PC-9 (cell line): Measurements from ENCODE around the gene SMIM1. TPM values are rescaled to one million over a fixed set of nuclear protein-coding genes. Genes with fewer than 3 reads are reported as not detected.

Experiments
- BruUV-seq: library from RNA; stranded (reverse); fragments of 400-500 nt; replicated peaks from 2 replicates; lab custom pipeline; 2021; lab: Mats Ljungman, UMichigan
- CTCF ChIA-PET: fragments of 300-600 bp; sonication (Branson Sonifier 250); formaldehyde crosslinking; loops from one replicate; lab custom pipeline; 2022; ENCODE audit warnings: antibody characterized with exemption; lab: Charles Lee
- POLR2A ChIA-PET: fragments of 300-600 bp; sonication (Branson Sonifier 250); formaldehyde crosslinking; loops from one replicate; lab custom pipeline; 2022; ENCODE audit warnings: antibody characterized with exemption; ENCODE audit not compliant: unreplicated experiment; lab: Charles Lee
- DNase-seq, 2 experiments: peaks; one replicate each; pipeline versions ENCODE4 v3.0.0 to v3.0.0-alpha.2; 2015 to 2022; ENCODE audit warnings: mixed read lengths in 1 of 2
- H2AFZ ChIP-seq: fragments of 200-600 bp; sonication (generic); 2 replicates; pipeline ENCODE4 v1.8.1; 2017; ENCODE audit warnings: antibody characterized with exemption
- H3F3A ChIP-seq: fragments of 200-600 bp; sonication (generic); 2 replicates; pipeline ENCODE4 v1.8.1; 2017; ENCODE audit warnings: antibody characterized with exemption, mild to moderate bottlenecking, low read depth; ENCODE audit not compliant: insufficient read depth
- H3K27ac ChIP-seq: fragments of 200-600 bp; sonication (generic); 2 replicates; pipeline ENCODE4 v1.6.1; 2016; ENCODE audit warnings: mixed run types
- H3K27me3 ChIP-seq: fragments of 200-600 bp; sonication (generic); 2 replicates; pipeline ENCODE4 v1.6.1; 2016; ENCODE audit warnings: low read depth, mixed run types; ENCODE audit not compliant: insufficient read depth
- H3K36me3 ChIP-seq: fragments of 200-600 bp; sonication (generic); 2 replicates; pipeline ENCODE4 v1.6.1; 2016; ENCODE audit warnings: low read depth, mixed run types
- H3K4me1 ChIP-seq: fragments of 200-600 bp; sonication (generic); replicated peaks from 2 replicates; pipeline ENCODE4 v1.6.1; 2016; ENCODE audit warnings: mixed run types; ENCODE audit not compliant: insufficient read depth
- H3K4me2 ChIP-seq: fragments of 200-600 bp; sonication (generic); 2 replicates; pipeline ENCODE4 v1.6.1; 2017; ENCODE audit warnings: mixed run types
- H3K4me3 ChIP-seq: fragments of 200-600 bp; sonication (generic); 2 replicates; pipeline ENCODE4 v1.6.1; 2016; ENCODE audit warnings: mixed run types
- H3K79me2 ChIP-seq: fragments of 200-600 bp; sonication (generic); 2 replicates; pipeline ENCODE4 v1.6.1; 2017; ENCODE audit warnings: low read depth, mixed run types
- H3K9me2 ChIP-seq: fragments of 200-600 bp; sonication (generic); 2 replicates; pipeline ENCODE4 v1.8.1; 2017; ENCODE audit warnings: mild to moderate bottlenecking; ENCODE audit not compliant: insufficient read depth
- H3K9me3 ChIP-seq: fragments of 200-600 bp; sonication (generic); 2 replicates; pipeline ENCODE4 v1.8.1; 2016; ENCODE audit warnings: low read depth; ENCODE audit not compliant: insufficient read depth
- H4K20me1 ChIP-seq: fragments of 200-600 bp; sonication (generic); 2 replicates; pipeline ENCODE4 v1.8.1; 2017; ENCODE audit not compliant: insufficient read depth
- CTCF ChIP-seq: fragments of 200-600 bp; sonication (generic); conservative IDR thresholded peaks from 2 replicates; pipeline ENCODE4 v1.6.1; 2017; ENCODE audit warnings: mixed run types, antibody characterized with exemption, mild to moderate bottlenecking, moderate library complexity
- EZH2 ChIP-seq: fragments of 200-600 bp; sonication (generic); IDR thresholded peaks from 2 replicates; pipeline ENCODE4 v1.8.0; 2017; ENCODE audit warnings: antibody characterized with exemption, low read depth
- intact Hi-C: fragments of 100-400 bp; cut with micrococcal nuclease; formaldehyde crosslinking; loops from one replicate; pipeline ENCODE4 v1.10.0; 2022; ENCODE audit not compliant: unreplicated experiment
- total RNA-seq: library from RNA; stranded (reverse); gene quantifications from 2 replicates; pipeline ENCODE4 v1.2.3, GENCODE V29; 2021

SMIM1 gene
- total RNA-seq, 1 experiment from 2014 or later = 5.9 TPM

DNA sequence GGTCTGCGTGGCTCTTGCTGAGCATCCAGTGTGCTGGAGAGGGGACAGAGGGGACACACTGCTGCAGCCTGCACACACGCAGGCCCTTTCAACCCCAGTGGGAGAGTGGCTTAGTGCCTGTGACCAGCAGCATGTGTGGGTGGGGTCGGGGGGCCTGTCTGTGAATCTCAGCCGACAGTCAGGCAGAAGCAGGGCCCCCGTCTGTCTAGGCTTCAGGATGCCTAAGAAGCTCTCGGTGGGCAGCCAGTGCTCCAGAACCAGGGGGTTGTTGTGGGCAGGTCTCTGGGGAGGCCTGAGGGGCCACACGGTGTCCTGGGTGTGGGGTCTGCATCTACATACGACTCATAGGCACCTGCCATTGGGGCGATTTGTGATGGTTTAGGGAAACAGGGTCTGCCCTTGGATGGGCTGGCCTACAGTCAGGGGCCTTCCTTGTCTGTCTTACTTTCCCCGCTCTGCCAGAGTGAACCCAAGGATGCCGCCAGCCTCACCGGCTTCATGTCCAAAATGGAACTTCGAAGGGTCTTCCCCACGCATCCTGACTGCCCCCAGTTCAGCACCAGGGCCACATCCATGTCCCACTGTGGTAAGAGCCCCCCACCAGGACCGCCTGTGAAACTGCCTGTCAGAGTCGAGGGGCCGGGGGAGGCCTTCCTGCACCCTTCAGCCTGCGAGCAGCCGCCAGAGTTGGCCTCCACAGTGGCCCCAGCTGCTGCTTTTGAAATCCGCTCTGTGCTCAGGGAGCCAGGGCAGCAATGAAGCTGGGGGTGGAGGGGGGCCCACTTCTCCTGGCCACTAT, 18.7 kb upstream of the SMIM1 start:
- Histone ChIP-seq H2AFZ (no peak overlapping the region), H3K27me3 (peaks cover 89% of the 10 kb centered on the region), H3K9me2 (no peaks in the 10 kb centered on the region), H3K27ac (no peak overlapping the region), H3K4me2 (no peak overlapping the region), H3K4me3 (no peak overlapping the region), H4K20me1 (no peaks in the 10 kb centered on the region), H3K4me1 (no peaks in the 10 kb centered on the region), H3K79me2 (no peaks in the 10 kb centered on the region), H3F3A (no peaks in the 10 kb centered on the region), H3K36me3 (no peaks in the 10 kb centered on the region), H3K9me3 (no peaks in the 10 kb centered on the region)
- ChIA-PET CTCF (no interaction called here), POLR2A (no interaction called here)
- TF ChIP-seq CTCF (no peak), EZH2 (no peak)
- no peak for DNase-seq
- intact Hi-C loops = no loop called here
- no TSS peak for BruUV-seq

DNA sequence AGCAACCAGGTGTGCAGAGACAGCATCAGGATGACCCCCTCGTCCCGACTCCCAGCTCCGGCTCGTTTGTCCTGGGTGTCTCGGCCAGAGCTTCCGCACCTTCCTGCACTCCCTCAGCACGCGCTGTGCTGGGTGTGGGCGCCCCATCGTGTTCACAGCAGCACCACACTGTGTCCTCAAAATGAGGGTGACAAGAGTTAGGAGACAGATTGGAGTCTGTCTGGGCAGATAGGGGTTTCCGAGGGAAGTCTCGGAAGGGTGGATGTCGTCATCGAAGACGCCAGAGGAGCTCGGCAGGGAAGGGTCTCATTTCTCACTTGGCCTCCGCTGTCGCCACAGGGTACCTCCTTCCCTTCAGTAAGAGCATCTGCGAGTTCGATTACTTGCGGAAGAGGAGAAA, 16.2 kb upstream of the SMIM1 start:
- CTCF ChIA-PET = no interaction called here
- POLR2A ChIA-PET = no interaction called here
- Histone ChIP-seq H3K79me2 (no peaks in the 10 kb centered on the region), H3K4me2 (no peak overlapping the region), H3K9me3 (no peaks in the 10 kb centered on the region), H3K9me2 (no peaks in the 10 kb centered on the region), H3K4me1 (no peaks in the 10 kb centered on the region), H3K27ac (no peak overlapping the region), H3F3A (no peaks in the 10 kb centered on the region), H3K4me3 (no peak overlapping the region), H3K27me3 (peaks cover 89% of the 10 kb centered on the region), H2AFZ (no peak overlapping the region), H3K36me3 (no peaks in the 10 kb centered on the region), H4K20me1 (no peaks in the 10 kb centered on the region)
- no peak for TF ChIP-seq EZH2
- no peak for TF ChIP-seq CTCF
- intact Hi-C loops = no loop called here
- no TSS peak for BruUV-seq
- no peak for DNase-seq

GRCh38 chr1:3759164-3759563, 13.4 kb upstream of the SMIM1 start:
- TF ChIP-seq CTCF = no peak
- no peak for TF ChIP-seq EZH2
- Histone ChIP-seq H3K4me3 (no peak overlapping the region), H4K20me1 (no peaks in the 10 kb centered on the region), H3K4me1 (no peaks in the 10 kb centered on the region), H3K27ac (no peak overlapping the region), H3K9me2 (no peaks in the 10 kb centered on the region), H3K9me3 (no peaks in the 10 kb centered on the region), H3K4me2 (no peak overlapping the region), H3K36me3 (no peaks in the 10 kb centered on the region), H3K27me3 (peaks cover 89% of the 10 kb centered on the region), H3K79me2 (no peaks in the 10 kb centered on the region), H3F3A (no peaks in the 10 kb centered on the region), H2AFZ (no peak overlapping the region)
- CTCF ChIA-PET = interaction anchor here (0.6 kb wide), 1 partner anchor 531 kb away, joined by 3 read pairs; no protein-coding TSS in a partner anchor
- DNase-seq = no peak
- POLR2A ChIA-PET = no interaction called here
- intact Hi-C loops = no loop called here
- no TSS peak for BruUV-seq
